NB4 (cell line): ENCODE measurements around the gene TAF5L.

Source experiments
- CTCF ChIP-seq: IDR thresholded peaks from one replicate; pipeline ENCODE4 v1.5.1; 2012; ENCODE audit warnings: low read depth, low read length
- POLR2A ChIP-seq: IDR thresholded peaks from 2 replicates; pipeline ENCODE4 v1.6.1; 2011; ENCODE audit warnings: mild to moderate bottlenecking; ENCODE audit not compliant: insufficient read length; ENCODE audit errors: extremely low read depth

GRCh38 chr1:229636042-229636441 lies 10.1 kb upstream of the TAF5L start:
- TF ChIP-seq CTCF (no peak), POLR2A (no peak)
